HG03039 (cell line): ENCODE data around the gene MELK.

Experiments
- ATAC-seq: cut with Tn5 transposase; IDR thresholded peaks from one replicate; pipeline ENCODE4 v1.9.1; 2021; ENCODE audit warnings: mild to moderate bottlenecking, moderate library complexity; ENCODE audit not compliant: unreplicated experiment

Gene MELK

GRCh38 chr9:36665921-36666431 lies 93.3 kb downstream of the MELK start:
- ATAC-seq, result no peak

- no peak for ATAC-seq
These were observed 98.9 kb downstream of the MELK start for GRCh38 chr9:36671561-36671960.

DNA sequence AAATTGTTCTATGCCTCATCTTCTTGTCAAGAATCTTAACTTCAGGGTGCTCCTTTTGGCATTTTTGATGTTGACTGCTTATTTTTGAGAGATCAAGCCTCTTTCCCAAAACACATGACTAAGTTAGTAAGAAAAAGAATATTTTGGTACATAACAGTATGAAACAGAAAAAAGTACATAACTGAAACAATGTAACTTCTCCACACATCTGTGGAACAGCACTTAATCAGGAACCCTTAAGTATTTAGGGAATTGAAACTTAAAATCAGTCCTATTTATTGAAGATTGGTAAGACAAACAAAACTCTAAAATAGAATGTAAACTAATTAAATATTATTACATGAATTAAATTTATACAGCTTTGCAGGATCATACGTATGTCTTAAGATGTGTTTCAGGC lies 103.4 kb downstream of the MELK start:
- no peak for ATAC-seq

DNA sequence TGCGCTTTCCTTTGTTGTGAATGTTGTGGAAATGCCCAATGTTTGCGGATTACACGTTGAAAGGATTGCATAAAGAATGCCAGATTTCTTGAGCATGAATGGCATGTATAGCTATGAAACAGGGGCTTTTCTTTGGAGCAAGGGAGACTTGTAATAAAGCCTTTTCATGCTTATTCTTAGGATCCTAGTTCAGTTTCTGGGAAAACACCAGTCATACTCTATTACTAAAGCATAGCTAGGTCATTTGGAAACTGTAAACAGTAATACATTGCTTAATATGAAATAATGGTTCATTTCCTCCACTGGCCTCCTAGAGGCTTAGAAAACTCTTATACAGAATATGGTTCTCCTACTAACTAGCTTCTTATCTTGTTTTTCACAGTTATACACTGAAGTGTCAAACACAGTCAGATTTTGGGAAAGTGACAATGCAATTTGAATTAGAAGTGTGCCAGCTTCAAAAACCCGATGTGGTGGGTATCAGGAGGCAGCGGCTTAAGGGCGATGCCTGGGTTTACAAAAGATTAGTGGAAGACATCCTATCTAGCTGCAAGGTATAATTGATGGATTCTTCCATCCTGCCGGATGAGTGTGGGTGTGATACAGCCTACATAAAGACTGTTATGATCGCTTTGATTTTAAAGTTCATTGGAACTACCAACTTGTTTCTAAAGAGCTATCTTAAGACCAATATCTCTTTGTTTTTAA lies 104.2 kb downstream of the MELK start:
- ATAC-seq, result no peak

DNA sequence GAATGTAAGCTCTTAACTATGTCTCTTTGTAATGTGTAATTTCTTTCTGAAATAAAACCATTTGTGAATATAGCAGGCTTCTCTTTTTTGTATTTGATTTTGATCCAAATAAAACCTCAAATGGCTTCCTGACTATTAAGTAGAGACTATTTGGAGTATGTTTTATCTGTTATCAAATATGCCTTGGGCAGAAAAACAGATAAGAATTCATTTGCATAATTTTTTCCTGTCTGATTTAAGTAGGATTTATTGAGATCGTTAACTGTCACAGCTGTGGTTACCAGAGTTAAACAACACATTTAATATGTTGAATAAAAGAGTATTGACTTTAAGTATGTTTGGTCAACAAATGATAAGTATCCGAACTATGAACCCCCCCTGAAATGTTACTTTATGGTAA lies 104.9 kb downstream of the MELK start:
- no peak for ATAC-seq

- ATAC-seq, result no peak
These were observed 107.0 kb downstream of the MELK start for GRCh38 chr9:36679710-36680109.

- no peak for ATAC-seq
These were observed 113.8 kb downstream of the MELK start for GRCh38 chr9:36686471-36686870.

- no peak for ATAC-seq
These were observed 117.9 kb downstream of the MELK start for GRCh38 chr9:36690412-36691168.

DNA sequence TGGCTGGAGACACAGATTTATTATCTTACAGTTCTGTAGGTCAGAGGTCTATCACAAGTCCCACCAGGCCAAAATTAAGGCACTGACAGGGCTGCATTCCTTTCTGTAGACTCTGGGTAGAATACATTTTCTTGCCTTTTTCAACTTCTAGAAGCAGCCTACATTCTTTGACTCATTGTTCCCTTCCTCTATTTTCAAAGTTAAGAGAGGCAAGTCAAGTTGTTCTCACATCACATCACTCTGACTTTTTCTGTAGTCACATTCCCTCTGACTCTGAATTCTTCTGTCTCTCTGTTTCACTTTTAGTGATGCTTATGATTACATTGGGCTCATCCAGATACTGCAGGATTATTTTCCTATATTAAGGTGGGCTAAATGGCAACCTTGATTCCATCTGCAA lies 119.0 kb downstream of the MELK start:
- no peak for ATAC-seq

DNA sequence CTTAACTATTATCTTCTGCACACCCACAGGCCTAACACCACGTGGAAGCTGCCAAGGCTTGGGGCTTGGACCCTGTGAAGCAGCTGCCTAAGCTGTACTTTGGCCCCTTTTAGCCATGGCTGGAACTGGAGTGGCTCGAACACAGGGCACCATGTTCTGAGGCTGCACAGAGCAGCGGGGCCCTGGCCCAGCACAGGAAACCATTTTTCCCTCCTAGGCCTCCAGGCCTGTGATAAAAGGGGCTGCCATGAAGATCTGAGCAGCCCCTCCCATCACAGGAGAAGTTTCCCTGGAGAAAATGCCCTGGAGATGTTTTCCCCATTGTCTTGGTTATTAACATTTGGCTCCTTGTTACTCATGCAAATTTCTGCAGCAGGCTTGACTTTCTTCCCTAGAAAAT lies 126.3 kb downstream of the MELK start:
- ATAC-seq, result no peak

DNA sequence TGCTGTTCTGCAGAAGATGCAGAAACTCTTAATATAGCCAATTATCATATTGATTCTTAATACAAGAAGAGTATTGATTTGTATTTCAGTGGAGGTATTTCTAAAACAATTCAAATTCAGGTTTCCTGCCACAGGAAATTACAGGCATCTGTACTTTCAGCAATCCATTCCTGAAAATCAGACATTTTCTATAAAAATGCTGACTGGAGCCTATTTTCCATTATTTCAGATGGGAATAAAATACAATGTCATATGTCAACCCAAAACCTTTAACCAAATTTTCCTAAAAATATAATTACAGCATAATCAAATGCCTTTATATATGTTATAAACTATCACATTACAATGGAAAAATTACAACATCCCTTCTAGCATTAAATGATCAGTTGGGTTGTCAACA lies 131.5 kb downstream of the MELK start:
- no peak for ATAC-seq

DNA sequence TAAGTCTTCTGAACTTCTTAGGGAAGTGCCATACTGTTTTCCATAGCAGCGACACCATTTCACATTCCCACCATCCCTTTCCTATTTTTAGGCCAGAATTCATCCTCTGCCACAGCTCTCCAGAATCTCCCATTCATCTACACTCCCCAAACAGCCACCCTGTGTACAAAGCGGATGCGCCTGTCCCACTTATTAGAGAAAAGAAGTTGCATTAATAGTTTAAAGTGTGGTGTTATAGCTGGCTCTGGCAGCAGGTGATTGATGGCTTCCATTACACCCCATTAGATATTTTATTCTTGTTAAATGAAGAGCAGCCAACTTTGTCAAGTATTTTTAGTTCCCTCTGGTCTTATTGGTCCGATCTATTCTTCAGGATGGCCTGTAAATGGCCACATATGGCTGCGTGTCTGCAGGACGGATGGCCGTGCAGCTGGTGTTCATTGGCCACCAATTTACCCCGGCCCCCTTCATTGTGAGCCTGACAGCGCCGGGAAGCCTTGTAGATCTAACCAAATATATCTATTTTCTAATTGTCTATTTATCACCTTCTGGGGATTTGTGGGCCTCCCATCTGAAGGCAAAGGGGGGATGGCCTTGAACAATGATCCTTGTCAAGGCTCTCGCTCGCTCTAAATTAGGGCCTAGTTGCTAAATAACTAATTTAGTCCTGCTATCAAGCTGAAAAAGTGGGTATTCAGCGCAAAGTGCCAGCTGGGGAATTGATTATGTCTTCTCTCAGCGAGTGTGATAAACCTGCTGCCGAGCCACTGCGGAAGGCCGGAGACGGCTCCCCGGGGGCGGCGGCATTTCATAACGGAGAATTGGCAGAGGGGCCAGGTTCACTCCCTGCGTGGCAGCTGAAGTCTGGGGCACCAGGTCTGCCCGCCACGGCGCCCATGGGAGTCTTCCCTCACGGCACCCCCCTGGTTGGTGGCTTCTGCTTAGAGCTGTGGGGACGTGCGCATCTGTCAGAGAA lies 141.1 kb downstream of the MELK start:
- no peak for ATAC-seq

- no peak for ATAC-seq
These were observed 143.8 kb downstream of the MELK start for GRCh38 chr9:36716496-36716895.

- ATAC-seq, result no peak
These were observed 144.6 kb downstream of the MELK start for GRCh38 chr9:36717276-36717675.

GRCh38 chr9:36718612-36719011 lies 145.9 kb downstream of the MELK start:
- ATAC-seq, result no peak

- ATAC-seq, result no peak
These were observed 147.3 kb downstream of the MELK start for GRCh38 chr9:36720043-36720442.

DNA sequence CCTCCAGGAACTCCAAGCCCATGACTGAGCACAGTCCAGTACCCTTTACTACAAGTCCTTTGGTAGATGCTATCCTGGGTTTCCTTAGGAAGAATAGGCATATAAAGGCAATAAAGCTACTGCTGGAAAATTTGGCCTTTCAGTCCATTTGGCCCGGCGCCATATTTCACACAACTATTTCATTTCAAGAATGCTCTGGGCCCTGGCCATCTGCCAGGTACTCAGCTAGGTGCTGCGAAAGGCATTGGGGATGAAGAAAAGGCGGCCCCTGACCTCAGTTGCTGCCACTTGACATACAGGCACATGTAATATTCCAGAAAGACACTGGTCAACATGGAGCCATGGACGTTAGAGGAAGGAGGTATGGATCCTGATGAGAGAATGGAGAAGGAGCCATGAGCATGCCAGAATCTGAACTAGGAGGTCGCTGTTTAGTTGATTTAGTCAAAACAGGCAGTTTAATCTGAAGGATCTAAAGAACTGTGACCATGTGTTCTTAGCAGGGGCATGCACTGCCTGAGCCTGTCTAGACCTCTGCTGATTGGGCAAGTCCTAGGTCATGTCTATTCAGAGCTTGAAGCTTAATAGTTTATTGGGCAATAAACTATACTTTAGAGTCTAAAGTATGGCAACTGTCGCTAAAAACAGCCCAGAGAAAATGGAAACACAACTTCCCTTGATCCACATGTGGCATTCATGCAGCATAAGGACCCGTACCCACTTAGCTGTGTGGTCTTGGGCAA lies 149.3 kb downstream of the MELK start:
- no peak for ATAC-seq

GRCh38 chr9:36725777-36726356 lies 153.2 kb downstream of the MELK start:
- no peak for ATAC-seq
